HG03457 (cell line): Measurements from ENCODE around the gene HOXC11.

ENCODE experiments used
- ATAC-seq: cut with Tn5 transposase; IDR thresholded peaks from one replicate; pipeline ENCODE4 v1.9.1; 2021; ENCODE audit warnings: moderate number of reproducible peaks; ENCODE audit not compliant: unreplicated experiment

The HOXC11 gene

DNA sequence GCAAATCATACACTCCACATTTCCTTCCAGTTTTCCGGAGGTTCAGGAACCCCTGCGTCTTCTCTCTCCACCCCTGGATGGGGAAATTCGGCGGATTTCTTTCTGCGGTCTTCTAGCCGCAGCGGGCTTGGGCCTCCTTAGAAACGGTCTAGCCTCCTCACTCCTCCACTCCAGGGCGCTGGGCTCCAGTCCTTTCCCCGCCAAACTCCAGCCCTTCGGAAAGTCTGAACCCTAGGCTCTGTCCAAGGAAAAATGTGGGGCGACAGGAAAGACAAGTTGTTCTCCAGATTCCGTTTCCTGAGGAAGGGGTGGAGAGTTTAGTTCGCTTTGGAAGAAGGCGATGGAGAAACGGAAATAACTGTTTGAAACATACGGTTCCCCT, 10.6 kb downstream of the HOXC11 start:
- ATAC-seq, result no peak

DNA sequence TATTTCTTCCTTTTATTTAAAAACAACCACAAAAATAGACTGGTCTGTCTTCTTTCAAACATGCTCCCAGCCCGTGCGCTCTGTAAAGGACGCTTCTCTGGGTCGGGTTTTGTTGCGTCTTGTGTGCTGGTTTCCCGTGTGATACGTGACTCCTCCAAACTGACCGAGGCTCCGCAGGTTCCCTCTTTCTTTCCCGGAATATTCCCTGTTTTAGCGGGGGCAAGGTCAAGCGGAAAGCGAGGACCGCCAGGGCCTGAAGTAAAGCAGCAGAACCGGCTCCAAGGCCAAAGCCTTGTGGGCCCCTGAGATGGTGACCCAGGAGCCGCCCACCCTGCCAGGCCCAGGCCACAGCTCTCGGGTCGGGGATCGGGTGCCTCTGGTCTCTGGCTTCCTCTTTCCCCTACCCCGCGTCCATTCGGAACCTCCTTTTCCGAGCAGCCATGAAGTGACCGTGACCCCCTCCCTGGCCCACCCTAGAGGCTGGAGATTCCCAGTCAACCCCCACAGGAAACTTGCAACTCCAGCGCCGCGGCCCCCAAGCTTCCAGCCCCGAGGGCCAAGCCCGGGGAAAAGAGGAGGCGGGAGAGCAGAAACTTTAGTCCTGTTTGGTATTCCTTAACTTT, 11.1 kb downstream of the HOXC11 start:
- ATAC-seq, result no peak

DNA sequence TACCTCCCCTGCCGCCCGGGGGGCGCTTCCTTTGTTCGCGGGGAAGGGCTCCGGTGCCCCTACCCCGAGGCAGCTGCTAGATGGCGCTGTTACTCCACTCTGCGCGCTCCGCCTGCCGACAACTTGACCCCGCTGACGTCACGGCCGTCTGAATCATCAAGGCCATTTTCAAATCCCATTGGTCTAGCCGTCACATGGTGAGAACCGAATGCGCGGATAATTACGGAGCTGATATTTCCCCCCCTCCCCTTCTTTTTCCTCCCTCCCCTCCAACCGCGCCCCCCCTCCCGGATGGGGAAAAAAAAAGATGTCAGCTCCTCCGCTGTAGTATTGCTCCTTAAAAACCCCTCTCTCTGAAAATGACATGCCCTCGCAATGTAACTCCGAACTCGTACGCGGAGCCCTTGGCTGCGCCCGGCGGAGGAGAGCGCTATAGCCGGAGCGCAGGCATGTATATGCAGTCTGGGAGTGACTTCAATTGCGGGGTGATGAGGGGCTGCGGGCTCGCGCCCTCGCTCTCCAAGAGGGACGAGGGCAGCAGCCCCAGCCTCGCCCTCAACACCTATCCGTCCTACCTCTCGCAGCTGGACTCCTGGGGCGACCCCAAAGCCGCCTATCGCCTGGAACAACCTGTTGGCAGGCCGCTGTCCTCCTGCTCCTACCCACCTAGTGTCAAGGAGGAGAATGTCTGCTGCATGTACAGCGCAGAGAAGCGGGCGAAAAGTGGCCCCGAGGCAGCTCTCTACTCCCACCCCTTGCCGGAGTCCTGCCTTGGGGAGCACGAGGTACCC, 12.2 kb downstream of the HOXC11 start, which contains the start of gene HOXC10:
TSS of gene HOXC10 (plus strand) at position 246 of the 791 bp plus-strand sequence. CDS start at position 360, 114 bp downstream.
- no peak for ATAC-seq

DNA sequence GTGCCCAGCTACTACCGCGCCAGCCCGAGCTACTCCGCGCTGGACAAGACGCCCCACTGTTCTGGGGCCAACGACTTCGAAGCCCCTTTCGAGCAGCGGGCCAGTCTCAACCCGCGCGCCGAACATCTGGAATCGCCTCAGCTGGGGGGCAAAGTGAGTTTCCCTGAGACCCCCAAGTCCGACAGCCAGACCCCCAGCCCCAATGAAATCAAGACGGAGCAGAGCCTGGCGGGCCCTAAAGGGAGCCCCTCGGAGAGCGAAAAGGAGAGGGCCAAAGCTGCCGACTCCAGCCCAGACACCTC, 12.7 kb downstream of the HOXC11 start:
- ATAC-seq, result no peak

DNA sequence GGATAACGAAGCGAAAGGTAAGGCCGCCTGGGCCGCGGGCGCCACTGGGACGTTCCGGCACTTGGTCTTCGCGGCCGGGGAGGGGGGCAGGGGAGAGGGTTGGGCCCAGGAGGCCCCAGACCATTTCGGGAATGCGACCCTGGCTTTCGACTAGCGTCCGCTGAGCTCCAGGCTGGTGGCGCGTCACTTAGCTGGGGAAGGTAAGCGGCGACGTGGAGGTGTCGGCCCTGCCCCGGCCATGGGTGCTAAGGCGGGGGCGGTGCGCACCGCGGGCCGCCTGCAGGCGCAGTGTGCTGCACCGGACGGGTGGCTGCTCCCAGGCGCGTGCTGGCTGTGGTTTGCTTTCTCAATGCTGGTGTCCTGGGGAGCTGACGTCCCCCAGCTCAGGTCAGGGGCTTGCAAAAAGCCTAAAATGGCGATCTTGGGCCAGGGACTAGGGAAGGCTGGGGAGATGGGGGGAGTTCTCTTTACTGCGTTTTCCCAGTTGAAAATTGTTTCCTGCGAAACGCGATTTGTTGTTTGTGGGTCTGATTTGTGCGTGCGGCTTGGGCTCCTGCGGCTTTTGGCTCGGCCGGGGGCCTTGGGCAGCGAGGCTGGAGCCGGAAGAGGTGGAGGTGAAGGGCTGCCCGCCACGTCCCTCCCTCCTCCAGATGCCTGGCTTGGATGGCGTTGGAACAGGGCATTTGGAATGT, 13.2 kb downstream of the HOXC11 start:
- ATAC-seq, result no peak

DNA sequence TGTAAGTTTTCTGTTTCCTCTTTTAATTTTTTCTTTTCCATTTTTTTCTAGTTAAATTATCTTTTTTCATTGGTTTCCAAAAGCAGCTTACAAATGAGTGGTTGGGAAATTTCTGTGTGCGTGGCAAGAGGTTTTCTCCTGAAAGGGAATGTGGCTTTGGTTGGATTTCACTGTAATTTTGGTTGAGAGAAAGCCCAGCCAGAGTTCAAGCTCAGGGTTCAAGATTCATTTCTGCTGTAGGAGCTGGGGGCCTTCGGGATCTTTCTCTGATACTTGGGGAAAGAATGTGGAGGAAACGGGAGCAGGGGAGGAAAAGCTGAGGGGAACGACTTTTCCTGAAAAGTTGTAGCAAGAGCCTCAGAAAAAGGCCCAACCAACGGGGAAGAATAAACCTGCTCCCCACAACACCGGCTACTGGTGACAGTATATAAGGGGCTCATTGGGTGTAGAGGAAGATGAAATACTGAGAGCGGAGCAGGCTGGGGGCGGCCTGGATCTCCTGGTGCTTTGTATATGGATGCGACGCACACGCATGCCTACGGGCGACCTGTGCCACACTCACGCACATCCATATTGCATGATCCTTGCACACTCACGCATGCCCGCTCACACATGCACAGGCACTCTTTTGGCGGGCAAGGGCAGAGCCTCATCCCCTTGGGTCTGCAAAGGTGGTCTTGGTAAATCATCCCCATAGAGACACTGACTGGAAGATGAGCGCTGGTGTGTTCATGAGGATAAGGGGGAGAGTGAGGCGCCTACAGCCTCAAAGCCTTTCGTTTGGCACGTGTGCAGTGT, 14.0 kb downstream of the HOXC11 start:
- ATAC-seq, result no peak

DNA sequence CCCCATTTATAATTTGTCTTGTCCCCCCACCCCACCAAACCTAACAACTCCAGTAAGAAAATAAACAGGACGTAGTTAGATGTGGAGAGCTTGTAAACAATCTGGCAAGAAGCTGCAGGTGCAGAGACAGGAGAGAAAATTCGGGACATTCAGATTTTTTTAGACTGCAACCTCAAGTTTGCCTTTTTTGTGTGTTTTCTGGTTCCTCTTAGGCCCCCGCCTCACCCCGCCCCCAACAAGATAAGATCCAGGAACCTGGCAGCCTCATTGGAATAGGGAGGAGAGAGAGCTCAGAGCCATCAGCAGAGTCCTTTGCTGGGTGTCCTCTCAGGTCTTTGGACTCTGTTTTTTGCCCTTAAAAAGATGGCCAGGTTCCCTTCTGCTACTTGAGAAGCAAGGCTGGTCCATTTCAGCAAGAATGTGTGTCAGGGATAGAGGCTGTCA, 14.9 kb downstream of the HOXC11 start:
- no peak for ATAC-seq

DNA sequence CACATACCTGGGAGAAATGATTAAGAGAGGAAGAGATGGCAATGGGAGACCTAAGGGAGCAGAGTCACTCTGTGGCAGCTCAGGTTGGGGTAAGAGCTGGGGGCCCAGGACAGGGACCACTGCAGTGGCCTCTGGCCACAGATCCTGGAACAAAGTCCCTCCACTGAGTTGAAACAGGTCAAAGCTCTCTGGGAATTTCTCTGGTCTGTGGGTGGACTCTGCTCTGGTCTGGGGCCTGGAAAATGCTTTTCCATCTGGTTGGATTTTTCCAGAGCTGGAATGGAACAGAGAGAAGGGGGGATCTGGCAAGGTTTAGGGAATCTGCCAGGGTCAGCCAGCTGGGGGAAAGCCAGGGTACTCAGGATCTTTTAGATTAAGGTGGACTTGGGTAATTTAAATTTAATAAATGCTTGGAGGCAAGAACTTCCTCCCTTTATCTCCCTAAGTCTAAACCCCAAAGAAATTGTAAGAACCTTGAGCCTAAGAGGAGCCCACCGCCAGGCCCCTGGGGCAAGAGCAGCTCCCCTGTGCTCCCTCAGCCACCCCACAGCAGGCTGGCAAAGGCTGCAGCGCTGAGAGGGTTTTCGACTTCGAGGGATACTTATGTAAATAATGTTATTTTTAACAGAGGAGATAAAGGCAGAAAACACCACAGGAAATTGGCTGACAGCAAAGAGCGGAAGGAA, 15.8 kb downstream of the HOXC11 start:
- no peak for ATAC-seq

DNA sequence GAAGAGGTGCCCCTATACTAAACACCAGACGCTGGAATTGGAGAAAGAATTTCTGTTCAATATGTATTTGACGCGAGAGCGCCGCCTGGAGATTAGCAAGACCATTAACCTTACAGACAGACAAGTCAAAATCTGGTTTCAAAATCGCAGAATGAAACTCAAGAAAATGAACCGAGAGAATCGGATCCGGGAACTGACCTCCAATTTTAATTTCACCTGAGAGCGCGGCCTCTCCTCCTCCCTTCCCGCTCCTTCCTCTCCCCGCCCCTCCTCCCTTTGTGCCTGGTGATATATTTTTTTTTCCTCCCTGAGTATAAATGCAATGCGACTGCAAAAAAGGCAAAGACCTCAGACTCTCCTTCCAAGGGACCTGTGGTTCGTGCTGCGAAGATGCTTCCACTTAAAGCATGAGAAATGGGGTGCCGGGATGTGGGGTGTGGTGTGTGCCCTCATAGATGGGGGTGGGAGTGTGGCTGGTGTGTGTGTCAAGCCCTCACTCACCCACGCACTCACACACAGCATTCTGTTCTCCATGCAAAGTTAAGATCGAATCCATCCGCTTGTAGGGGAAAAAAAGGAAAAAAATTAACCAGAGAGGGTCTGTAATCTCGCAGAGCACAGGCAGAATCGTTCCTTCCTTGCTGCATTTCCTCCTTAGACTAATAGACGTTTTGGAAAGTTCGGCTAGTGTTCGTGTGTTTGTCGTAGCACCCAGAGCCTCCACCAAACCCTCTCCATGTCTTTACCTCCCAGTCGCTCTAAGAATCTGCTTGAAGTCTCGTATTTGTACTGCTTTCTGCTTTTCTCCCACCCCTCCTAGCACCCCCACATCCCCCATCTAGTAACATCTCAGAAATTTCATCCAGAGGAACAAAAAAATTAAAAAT, 16.5 kb downstream of the HOXC11 start:
- no peak for ATAC-seq

DNA sequence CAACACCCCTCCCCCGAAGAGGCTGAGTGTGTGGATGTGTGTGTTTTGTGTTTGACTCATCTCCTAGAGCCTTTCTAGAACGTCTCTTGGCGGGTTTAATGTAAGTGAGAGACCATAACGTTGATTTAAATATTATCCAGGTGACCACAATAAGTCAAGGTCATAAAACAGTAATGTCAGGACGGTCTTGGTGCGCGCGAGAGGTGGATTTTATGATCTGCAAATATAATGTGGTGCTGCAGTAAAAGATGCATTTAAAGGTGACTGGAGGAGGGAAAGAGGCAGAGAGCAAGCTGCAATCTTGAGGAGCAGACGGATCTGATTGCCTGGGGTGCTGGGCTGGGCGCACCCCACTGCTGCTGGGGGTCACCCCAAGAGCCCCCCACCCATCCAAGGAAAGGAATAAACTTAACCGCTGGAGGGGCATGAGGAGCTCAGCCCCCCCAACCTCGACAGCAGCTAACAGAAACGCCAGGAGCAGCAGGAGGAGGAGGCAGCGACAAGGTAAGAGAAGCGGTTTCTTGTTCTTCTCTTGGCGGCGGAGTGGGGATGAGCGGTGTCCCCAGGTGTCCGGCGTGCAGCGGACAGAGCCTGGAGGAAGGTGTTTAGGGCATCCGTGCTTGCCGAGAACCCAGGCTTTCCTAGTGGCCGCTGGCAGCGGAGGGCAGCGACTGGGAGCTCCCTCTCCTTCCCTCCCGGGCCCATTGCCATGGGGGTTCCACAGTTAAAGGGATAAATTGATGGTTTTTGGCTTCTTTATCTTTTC, 17.6 kb downstream of the HOXC11 start:
- no peak for ATAC-seq

DNA sequence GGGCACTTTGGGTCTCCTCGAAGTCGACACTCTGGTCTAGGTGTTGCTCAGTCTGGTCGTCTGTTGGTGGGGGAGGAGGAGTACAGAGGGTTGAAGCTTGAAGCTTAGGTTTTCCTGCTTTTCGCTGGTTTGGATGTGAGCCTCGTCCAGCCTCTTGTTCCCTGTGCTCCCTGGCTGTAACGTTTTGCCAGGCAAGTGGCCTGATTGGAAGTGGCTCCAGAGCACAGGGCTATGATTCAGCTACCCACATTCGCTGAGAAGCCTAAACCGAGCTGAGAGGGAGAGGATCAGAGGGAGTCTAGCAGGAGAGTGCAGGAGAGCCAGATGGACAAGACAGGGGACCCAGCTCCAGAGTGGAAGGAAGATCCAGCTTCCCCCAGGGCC, 18.1 kb downstream of the HOXC11 start:
- no peak for ATAC-seq

DNA sequence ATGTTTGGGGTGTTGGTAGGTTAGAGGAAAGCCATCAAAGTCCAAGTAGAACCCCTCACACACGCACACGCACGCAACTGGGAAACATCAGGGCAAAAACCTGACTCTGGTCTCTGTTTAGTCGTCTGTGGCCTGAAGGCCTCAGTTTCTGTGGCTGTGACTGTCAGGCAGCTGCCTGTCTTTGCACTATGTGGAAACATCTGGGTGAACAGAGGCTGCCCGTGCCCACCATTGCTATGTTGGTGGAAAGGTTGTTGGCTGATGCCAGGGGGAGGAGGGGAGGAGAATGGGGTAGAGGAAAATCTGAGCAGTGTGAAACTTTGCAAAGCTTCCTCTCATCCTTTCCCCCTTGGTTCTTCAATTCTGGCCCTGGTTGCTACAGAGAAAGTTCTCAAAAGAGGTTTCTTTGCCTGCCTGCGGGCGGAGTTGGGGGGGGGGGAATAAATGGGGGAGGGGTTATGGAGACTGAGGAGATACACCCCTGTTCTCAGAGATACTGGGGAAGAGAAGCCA, 19.5 kb downstream of the HOXC11 start:
- ATAC-seq, result no peak

DNA sequence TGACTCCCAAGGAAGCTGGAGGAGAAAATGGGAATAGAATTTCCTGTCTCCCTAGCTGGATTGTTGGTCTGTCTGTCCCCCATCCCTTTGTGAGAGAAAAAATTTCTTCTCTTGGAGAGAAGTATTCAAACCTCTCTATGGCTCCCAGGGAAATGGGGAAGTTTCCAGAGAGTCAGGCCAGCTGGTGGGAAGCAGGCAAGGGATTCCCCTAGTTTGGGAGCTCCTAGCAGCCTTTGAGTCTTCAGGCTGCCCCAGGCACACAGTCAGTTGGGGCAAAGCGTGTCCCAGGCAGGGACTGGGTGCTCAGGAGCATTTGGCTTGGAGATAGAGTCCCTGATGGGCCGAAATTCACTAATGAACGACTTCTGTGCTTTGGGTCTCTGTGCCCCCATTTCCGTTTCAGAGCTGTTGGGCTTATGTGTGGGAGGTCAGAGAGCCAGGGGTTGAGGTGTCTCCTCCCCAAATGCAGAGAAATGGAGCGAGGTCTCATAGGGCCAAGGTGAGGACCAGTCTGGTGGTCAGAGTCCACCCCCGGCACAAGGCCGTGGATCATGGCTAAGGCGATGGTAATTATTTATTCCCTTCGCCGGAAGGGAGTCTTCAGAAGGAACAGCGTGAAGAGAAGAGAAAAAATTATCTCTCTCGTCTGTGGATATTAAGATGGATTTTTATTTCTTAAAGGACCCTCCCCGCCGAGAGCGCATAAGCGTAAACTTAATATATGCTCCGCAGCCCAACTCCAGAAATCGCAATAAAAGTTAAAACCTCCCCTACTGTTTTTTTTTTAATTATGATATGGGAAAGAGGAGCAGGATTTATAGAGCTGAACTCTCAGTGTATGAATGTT, 20.5 kb downstream of the HOXC11 start:
- ATAC-seq, result no peak

DNA sequence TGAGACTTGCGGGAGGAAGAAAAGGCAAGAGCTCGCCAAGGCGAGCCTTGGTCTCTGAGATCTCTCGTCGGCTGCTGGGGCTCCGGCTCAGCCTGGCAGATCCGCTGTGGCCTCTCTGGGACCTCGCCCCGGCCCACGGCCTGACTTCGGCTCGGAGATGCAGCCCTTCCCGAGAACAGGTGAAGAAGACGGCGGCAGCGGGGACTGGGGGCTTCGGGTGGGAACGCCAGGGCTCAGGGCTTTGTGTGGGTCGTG, 21.0 kb downstream of the HOXC11 start:
- no peak for ATAC-seq

DNA sequence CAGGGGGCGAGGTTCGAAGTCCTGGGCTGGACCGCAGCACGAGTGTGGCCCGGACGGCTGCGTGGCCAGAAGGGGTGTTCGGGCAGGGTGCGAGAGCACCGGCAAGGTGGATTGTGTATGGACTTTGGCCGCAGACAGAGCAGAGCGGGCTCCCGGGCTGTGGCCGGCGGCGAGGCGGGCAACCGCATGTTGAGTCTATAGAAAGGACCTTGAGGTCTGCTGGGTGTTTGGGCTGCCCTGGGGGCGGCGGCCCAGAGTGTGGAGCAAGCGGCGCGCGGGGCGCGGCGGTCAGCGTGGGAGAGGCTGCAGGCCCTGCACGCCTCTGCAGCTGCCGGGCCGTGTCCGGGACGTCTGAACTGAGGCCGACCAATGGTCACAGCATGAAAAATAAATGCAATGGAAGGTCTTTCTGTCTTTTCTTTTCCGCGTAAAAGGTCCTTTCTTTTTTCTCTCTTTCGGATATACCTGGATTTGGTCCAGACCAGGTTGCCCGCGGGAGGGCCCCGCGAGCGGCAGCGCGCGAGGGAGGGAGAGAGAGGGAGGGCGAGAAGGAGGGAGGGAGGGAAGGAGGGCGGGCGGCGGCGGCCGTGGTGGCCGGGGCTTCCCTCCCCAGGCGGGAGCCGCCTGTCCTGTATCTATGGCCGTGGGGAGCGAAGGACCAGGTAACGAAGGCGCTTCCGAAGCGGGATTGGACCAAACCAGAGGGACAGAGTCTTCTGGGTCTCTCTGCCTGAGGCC, 21.5 kb downstream of the HOXC11 start:
- no peak for ATAC-seq

DNA sequence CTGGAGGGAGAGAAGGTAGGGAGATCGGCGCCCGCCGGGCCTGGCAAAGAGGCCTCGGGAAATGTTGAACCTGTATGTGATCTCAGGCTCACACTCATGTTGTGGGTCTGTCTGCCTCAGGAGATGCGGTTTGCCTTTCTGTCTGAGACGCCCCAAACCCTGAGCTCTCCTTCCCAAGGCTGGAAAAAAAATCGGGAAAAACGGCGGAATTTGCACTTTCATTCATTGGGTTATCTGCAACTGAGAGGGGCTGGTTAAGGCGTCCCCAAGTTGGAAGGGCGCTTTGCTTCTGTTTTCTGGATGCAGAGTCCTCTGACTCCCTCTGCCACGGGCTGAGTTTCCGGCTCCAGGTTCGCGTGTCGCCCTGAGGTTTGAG, 22.1 kb downstream of the HOXC11 start:
- no peak for ATAC-seq

DNA sequence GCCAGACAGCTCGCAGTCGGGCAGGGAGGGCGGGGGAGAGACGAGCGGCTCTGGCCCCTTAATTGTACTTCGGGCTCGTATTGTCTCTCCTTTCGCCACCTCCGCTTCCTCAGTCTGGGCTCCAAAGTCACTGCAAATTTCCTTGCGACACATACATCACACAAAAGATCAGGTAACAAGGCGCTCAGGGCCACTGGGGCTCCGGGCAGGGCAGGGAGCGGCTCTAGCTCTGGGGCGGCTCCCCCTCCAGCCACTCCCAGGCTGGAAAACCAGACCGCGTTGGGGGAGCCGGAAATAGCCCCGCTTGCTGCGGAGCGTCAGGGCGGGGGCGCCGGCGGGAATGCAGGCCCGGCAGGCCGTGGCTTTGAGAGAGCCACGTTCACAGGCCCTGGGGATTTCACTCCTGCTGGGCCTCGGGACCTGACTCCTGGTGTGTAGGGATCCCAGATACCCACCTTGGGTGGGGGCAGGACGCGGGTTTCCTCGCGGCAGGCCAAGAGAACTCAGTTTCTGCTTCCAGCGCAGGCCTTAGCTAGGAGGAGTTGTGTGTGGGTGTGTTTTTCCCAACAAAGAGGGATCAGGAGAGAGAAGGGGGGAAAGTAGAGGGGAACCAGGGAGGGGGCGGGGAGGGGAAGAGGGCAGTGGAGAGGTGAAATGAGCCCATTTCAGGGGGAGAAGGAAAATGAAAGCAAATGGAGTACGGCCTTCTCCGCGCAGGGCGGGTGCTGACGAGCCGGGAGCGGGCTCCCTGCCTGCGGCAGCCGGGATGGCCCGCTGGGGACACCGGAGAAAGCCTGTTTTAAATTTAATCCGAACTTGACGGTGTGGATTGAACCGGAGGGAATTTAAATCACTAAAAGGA, 22.7 kb downstream of the HOXC11 start:
- no peak for ATAC-seq
